Hematopoietic multipotent progenitor cell (in vitro differentiated cells): Measurements from ENCODE around the gene CDC42SE2. TPM values are rescaled to one million over a fixed set of nuclear protein-coding genes. Genes with fewer than 3 reads are reported as not detected.
A peak's percentile ranks its signal among the peaks of the same experiment; 100 is the strongest.
"Not testable (repeated sequence)": the region's sequence is repeated elsewhere in the genome, so short reads cannot be mapped to it uniquely, and the experiment has no call there.

Source experiments
- DNase-seq, 3 donors: peaks; one replicate each; pipeline ENCODE4 v3.0.0-alpha.2; 2011 to 2015; ENCODE audit warnings: low read depth in 2 of 3, low spot score in 2 of 3
- total RNA-seq: library from RNA; depleted of rRNA; stranded (reverse); fragments of >200 nt; gene quantifications from one replicate; pipeline ENCODE4 v1.2.3, GENCODE V29; 2012

CDC42SE2 gene
- total RNA-seq, 1 donor: 71.4 TPM

- DNase-seq: no peak
These were observed 53.0 kb downstream of the CDC42SE2 start for GRCh38 chr5:131316822-131317221.

GRCh38 chr5:131318455-131318854 is 54.6 kb downstream of the CDC42SE2 start:
- no peak for DNase-seq

- DNase-seq: no peak
These were observed 57.2 kb downstream of the CDC42SE2 start for GRCh38 chr5:131321066-131321465.

- no peak for DNase-seq
These were observed 59.1 kb downstream of the CDC42SE2 start for GRCh38 chr5:131322926-131323325.

- DNase-seq: no peak
These were observed 59.5 kb downstream of the CDC42SE2 start for GRCh38 chr5:131323378-131323777.

- DNase-seq: no peak
These were observed 60.5 kb downstream of the CDC42SE2 start for GRCh38 chr5:131324303-131324702.

GRCh38 chr5:131328536-131329285 is 64.9 kb downstream of the CDC42SE2 start:
- DNase-seq: peak in 1 of 3 donors; percentile 20

- DNase-seq: no peak
These were observed 65.4 kb downstream of the CDC42SE2 start for GRCh38 chr5:131329286-131329560.

GRCh38 chr5:131330031-131330430 is 66.2 kb downstream of the CDC42SE2 start:
- no peak for DNase-seq

- DNase-seq: not testable (repeated sequence)
These were observed 71.9 kb downstream of the CDC42SE2 start for GRCh38 chr5:131335756-131336155.

GRCh38 chr5:131336801-131337200 is 72.9 kb downstream of the CDC42SE2 start:
- DNase-seq: not testable (repeated sequence)

- not testable (repeated sequence) for DNase-seq
These were observed 73.6 kb downstream of the CDC42SE2 start for GRCh38 chr5:131337240-131338050.

- DNase-seq: no peak
These were observed 74.2 kb downstream of the CDC42SE2 start for GRCh38 chr5:131338051-131338453.

GRCh38 chr5:131344288-131344687 is 80.4 kb downstream of the CDC42SE2 start:
- not testable (repeated sequence) for DNase-seq

GRCh38 chr5:131346204-131346603 is 82.4 kb downstream of the CDC42SE2 start:
- not testable (repeated sequence) for DNase-seq

- no peak for DNase-seq
These were observed 90.1 kb downstream of the CDC42SE2 start for GRCh38 chr5:131353991-131354390.

GRCh38 chr5:131355971-131356528 is 92.2 kb downstream of the CDC42SE2 start:
- DNase-seq: no peak

GRCh38 chr5:131356619-131357018 is 92.8 kb downstream of the CDC42SE2 start:
- DNase-seq: no peak

GRCh38 chr5:131357739-131358561 is 94.1 kb downstream of the CDC42SE2 start:
- peak in 1 of 3 donors; percentile 32 for DNase-seq

GRCh38 chr5:131361677-131362315 is 97.9 kb downstream of the CDC42SE2 start:
- DNase-seq: no peak
